K562 (cell line): ENCODE measurements around the gene ARHGEF3. TPM values are rescaled to one million over a fixed set of nuclear protein-coding genes. Genes with fewer than 3 reads are reported as not detected.

Experiments
- ATAC-seq: fragments of 200-7000 bp; cut with Tn5 transposase; 3 replicates; pipeline ENCODE4 v1.9.1; 2020; ENCODE audit warnings: moderate library complexity
- BruUV-seq: library from RNA; stranded (reverse); fragments of 400-500 nt; replicated peaks from 2 replicates; lab custom pipeline; 2021; lab: Mats Ljungman, UMichigan
- CTCF ChIA-PET: fragments of 300-600 bp; formaldehyde crosslinking; extraction: SDS; loops from one replicate; lab custom pipeline; 2021; ENCODE audit warnings: low intra/inter-chr PET ratio; lab: Yijun Ruan, JAX
- POLR2A ChIA-PET: fragments of 300-600, 350-650 bp; sonication (Branson Sonifier 250); formaldehyde crosslinking; extraction: SDS; loops from one replicate; lab custom pipeline; 2021; ENCODE audit warnings: antibody characterized with exemption, inconsistent platforms; lab: Yijun Ruan, JAX
- DNase-seq, 4 experiments: peaks; one replicate each; pipeline versions ENCODE4 v3.0.0 to v3.0.0-alpha.2; 2011 to 2018; ENCODE audit warnings: low spot score in 3 of 4, mixed read lengths in 3 of 4; ENCODE audit errors: extremely low read depth in 1 of 4
- FAIRE-seq: peaks from 2 replicates; lab custom pipeline; 2011; peaks lifted over from hg19 to GRCh38; lab: Jason Lieb, UNC
- H2AFZ ChIP-seq: 2 replicates; pipeline ENCODE4 v1.6.0; 2011; ENCODE audit warnings: low read depth, low read length, control low read depth, inconsistent platforms
- H3K27ac ChIP-seq: fragments of 200-600 bp; 3 replicates; pipeline ENCODE4 v1.8.0; 2011; ENCODE audit warnings: low read depth, mild to moderate bottlenecking, control low read depth, inconsistent platforms, low read length, moderate library complexity, mixed read lengths; ENCODE audit errors: extremely low read depth
- H3K27me3 ChIP-seq, 2 experiments: fragments of 300-600 bp in 1 of 2; 2 replicates in 1 of 2; 3 replicates in 1 of 2; pipeline versions ENCODE4 v1.6.0 to v1.8.0; 2011; ENCODE audit warnings: inconsistent platforms in 2 of 2, low read length in 2 of 2, mild to moderate bottlenecking in 1 of 2, mixed read lengths in 1 of 2, moderate library complexity in 1 of 2; ENCODE audit not compliant: control insufficient read depth in 2 of 2, insufficient read depth in 2 of 2
- H3K36me3 ChIP-seq: fragments of 300-600 bp; 3 replicates; pipeline ENCODE4 v1.8.0; 2011; ENCODE audit warnings: mild to moderate bottlenecking, low read length, inconsistent platforms; ENCODE audit not compliant: control insufficient read depth, insufficient read depth
- H3K4me1 ChIP-seq, 2 experiments: fragments of 200-600 bp in 1 of 2; replicated peaks in 1 of 2; 2 replicates in 1 of 2; 3 replicates in 1 of 2; pipeline versions ENCODE4 v1.5.1 to v1.8.0; 2011; ENCODE audit warnings: inconsistent platforms in 2 of 2, low read length in 2 of 2, mild to moderate bottlenecking in 1 of 2, mixed read lengths in 1 of 2, moderate library complexity in 1 of 2; ENCODE audit not compliant: control insufficient read depth in 2 of 2, insufficient read depth in 2 of 2
- H3K4me2 ChIP-seq: 2 replicates; pipeline ENCODE4 v1.6.1; 2011; ENCODE audit warnings: low read length, control low read depth, inconsistent platforms, mixed read lengths; ENCODE audit not compliant: insufficient read depth
- H3K4me3 ChIP-seq: fragments of 200-600 bp; sonication (generic), shearing (Covaris generic); 2 replicates; pipeline ENCODE4 v1.5.1; 2016; ENCODE audit warnings: control low read depth, inconsistent platforms
- H3K79me2 ChIP-seq: fragments of 200-600 bp; 3 replicates; pipeline ENCODE4 v1.8.0; 2011; ENCODE audit warnings: low read length, inconsistent platforms; ENCODE audit not compliant: control insufficient read depth, insufficient read depth
- H3K9ac ChIP-seq, 2 experiments: 2 replicates each; pipeline versions ENCODE4 v1.6.0 to v1.6.1; 2011; ENCODE audit warnings: low read depth in 2 of 2, low read length in 2 of 2, control low read depth in 1 of 2, inconsistent platforms in 1 of 2, mild to moderate bottlenecking in 1 of 2, mixed read lengths in 1 of 2; ENCODE audit not compliant: insufficient read depth in 1 of 2
- H3K9me1 ChIP-seq: one replicate; pipeline ENCODE4 v1.6.0; 2011; ENCODE audit warnings: inconsistent platforms, mild to moderate bottlenecking, low read length, moderate library complexity; ENCODE audit not compliant: control insufficient read depth, insufficient read depth
- H3K9me3 ChIP-seq: replicated peaks from 2 replicates; pipeline ENCODE4 v1.5.1; 2011; ENCODE audit warnings: low read depth, low read length, inconsistent platforms; ENCODE audit not compliant: control insufficient read depth, insufficient read depth
- H4K20me1 ChIP-seq: replicated peaks from 2 replicates; pipeline ENCODE4 v1.6.1; 2011; ENCODE audit warnings: low read length, inconsistent platforms, mixed read lengths; ENCODE audit not compliant: control insufficient read depth, insufficient read depth
- C11orf30 ChIP-seq: fragments of 450-650 bp; IDR thresholded peaks from 2 replicates; pipeline ENCODE4 v1.6.1; 2016; ENCODE audit warnings: low read depth, mild to moderate bottlenecking
- FOS ChIP-seq: IDR thresholded peaks from 3 replicates; pipeline ENCODE4 v1.6.1; 2011; ENCODE audit not compliant: insufficient read length; ENCODE audit errors: extremely low read depth
- FOXP4 ChIP-seq: sonication (generic); formaldehyde crosslinking; IDR thresholded peaks from 2 replicates; pipeline ENCODE4 v1.8.0; 2022; ENCODE audit warnings: mild to moderate bottlenecking, missing genetic modification reagents, borderline replicate concordance
- GABPB2 ChIP-seq: fragments of 250-450 bp; sonication (Bioruptor Pico); conservative IDR thresholded peaks from 2 replicates; pipeline ENCODE4 v1.5.1; 2021; ENCODE audit warnings: mild to moderate bottlenecking
- HINFP ChIP-seq: fragments of 450-650 bp; conservative IDR thresholded peaks from 2 replicates; pipeline ENCODE4 v1.6.1; 2016; ENCODE audit warnings: missing genetic modification characterization, low read depth, mild to moderate bottlenecking, control low read depth, missing compliant biosample characterization
- KDM5B ChIP-seq: fragments of 200-600 bp; sonication (generic); IDR thresholded peaks from 2 replicates; pipeline ENCODE4 v1.6.1; 2012; ENCODE audit warnings: low read depth, mild to moderate bottlenecking, moderate library complexity, low read length, control low read depth, inconsistent platforms; ENCODE audit not compliant: insufficient replicate concordance
- NFYB ChIP-seq: IDR thresholded peaks from 2 replicates; pipeline ENCODE4 v1.6.1; 2011; ENCODE audit warnings: mild to moderate bottlenecking, moderate library complexity; ENCODE audit not compliant: insufficient read length; ENCODE audit errors: extremely low read depth
- RBM14 ChIP-seq: fragments of 200-400 bp; formaldehyde crosslinking; IDR thresholded peaks from 2 replicates; pipeline ENCODE4 v1.6.1; 2018; ENCODE audit warnings: low read depth, mild to moderate bottlenecking, low read length, moderate library complexity, borderline replicate concordance; ENCODE audit not compliant: insufficient read depth
- RCOR1 ChIP-seq, 2 experiments: IDR thresholded peaks; 2 replicates each; pipeline ENCODE4 v1.6.1; 2012; ENCODE audit warnings: low read depth in 2 of 2, low read length in 2 of 2, borderline replicate concordance in 1 of 2, improper control_type of control experiment in 1 of 2
- SMC3 ChIP-seq: conservative IDR thresholded peaks from 2 replicates; pipeline ENCODE4 v1.6.1; 2011; ENCODE audit warnings: low read depth, low read length, improper control_type of control experiment; ENCODE audit not compliant: insufficient read depth
- STAG1 ChIP-seq: sonication (generic); formaldehyde crosslinking; IDR thresholded peaks from 2 replicates; pipeline ENCODE4 v1.5.0; 2020; ENCODE audit warnings: missing genetic modification reagents, borderline replicate concordance
- ZBED1 ChIP-seq: IDR thresholded peaks from 2 replicates; pipeline ENCODE4 v1.6.1; 2014
- ZBTB17 ChIP-seq: fragments of 450-650 bp; formaldehyde crosslinking; IDR thresholded peaks from 2 replicates; pipeline ENCODE4 v1.4.0; 2020; ENCODE audit warnings: mild to moderate bottlenecking
- ZBTB9 ChIP-seq: fragments of 450-650 bp; formaldehyde crosslinking; IDR thresholded peaks from 2 replicates; pipeline ENCODE4 v1.4.0; 2020; ENCODE audit warnings: mild to moderate bottlenecking, moderate library complexity
- ZNF232 ChIP-seq: sonication (generic); formaldehyde crosslinking; IDR thresholded peaks from 2 replicates; pipeline ENCODE4 v1.8.0; 2022; ENCODE audit warnings: mild to moderate bottlenecking, missing genetic modification reagents
- ZNF444 ChIP-seq: fragments of 250-450 bp; sonication (Bioruptor Pico); IDR thresholded peaks from 2 replicates; pipeline ENCODE4 v1.4.0; 2020; ENCODE audit warnings: mild to moderate bottlenecking, moderate library complexity
- ZNF785 ChIP-seq: fragments of 250-450 bp; sonication (Bioruptor Pico); IDR thresholded peaks from 2 replicates; pipeline ENCODE4 v1.4.0; 2020; ENCODE audit warnings: mild to moderate bottlenecking
- WGBS: fragments of 100-300 bp; shearing (Covaris generic); methylation state at CpG from one replicate; pipeline ENCODE4 v1.1.6; 2016; ENCODE audit warnings: low coverage, mixed read lengths; ENCODE audit not compliant: insufficient coverage; ENCODE audit errors: missing lambda C conversion rate; 5-methylcytosine and 5-hydroxymethylcytosine counted together
- in situ Hi-C: fragments of 300-500 bp; cut with MboI; formaldehyde crosslinking; loops from 4 replicates; pipeline ENCODE4 v1.15.0; 2018; ENCODE audit warnings: inconsistent platforms, mixed read lengths
- intact Hi-C: fragments of 100-400 bp; cut with micrococcal nuclease; formaldehyde crosslinking; loops from 2 replicates; pipeline ENCODE4 v1.14.2; 2022
- polyA plus RNA-seq, 8 experiments: library from polyadenylated mRNA; depleted of rRNA in 4 of 8; stranded (reverse) in 5 of 8; unstranded in 3 of 8; fragments of >200 nt; fragmentation: Nextera tagmentation in 2 of 8; fragmentation: Illumina TruSeq in 1 of 8; extraction: Ambion mirVana in 2 of 8; extraction: Trizol in 1 of 8; gene quantifications; 2 replicates each; pipeline versions ENCODE4 v1.2.1 to v1.2.3, GENCODE V29; 2011 to 2014; ENCODE audit warnings: inconsistent platforms in 1 of 8, missing spikeins in 1 of 8
- total RNA-seq, 7 experiments: library from RNA; depleted of rRNA in 6 of 7; stranded (reverse); fragments of >200 nt in 6 of 7; fragmentation: Illumina TruSeq in 2 of 7; extraction: Trizol in 2 of 7; gene quantifications; 2 replicates each; pipeline versions ENCODE4 v1.2.1 to v1.2.3, GENCODE V29; 2011 to 2021; ENCODE audit warnings: low replicate concordance in 1 of 7

ARHGEF3 gene
- total and polyA plus RNA-seq, 9 of the 15 experiments (the other 6 are each of a cell fraction or from before 2014, with no cell fraction given), result 0.77 to 2.7 (median 1.4) TPM

GRCh38 chr3:56838448-56838847, 36.7 kb upstream of the ARHGEF3 start:
- DNase-seq, result peak in 1 of 4 experiments; percentile 24
- H2AFZ ChIP-seq, result no peak overlapping the region
- no peaks in the 10 kb centered on the region; a peak in 1 of 5 replicates for H3K4me1 ChIP-seq
- no peaks in the 10 kb centered on the region for H3K79me2 ChIP-seq
- no peak overlapping the region for H3K9ac ChIP-seq
- WGBS, result 0% methylated on average over 3 of the region's 4 CpGs
- BruUV-seq, result no TSS peak
- H3K9me1 ChIP-seq, result no peaks in the 10 kb centered on the region
- no peak for TF ChIP-seq FOS
- no peak for TF ChIP-seq ZNF785 (CRISPR knock-in tag)
- TF ChIP-seq ZNF232 (CRISPR knock-in tag), result no peak
- no peak for TF ChIP-seq STAG1 (CRISPR knock-in tag)
- TF ChIP-seq SMC3, result no peak
- no peak for TF ChIP-seq ZBED1
- no peak for TF ChIP-seq GABPB2 (CRISPR knock-in tag)
- no peak for TF ChIP-seq RBM14
- TF ChIP-seq KDM5B, result no peak
- TF ChIP-seq C11orf30, result no peak
- no peak for TF ChIP-seq FOXP4
- TF ChIP-seq RCOR1 (IDR thresholded peaks at IDR 0.05; ENCODE audit: borderline replicate concordance in 1 of 2, low read depth in 2 of 2, low read length in 2 of 2), result no peak
- no peak for TF ChIP-seq ZNF444 (CRISPR knock-in tag)
- no peak for TF ChIP-seq ZBTB9 (CRISPR knock-in tag)
- TF ChIP-seq HINFP (tag), result no peak
- TF ChIP-seq ZBTB17 (CRISPR knock-in tag), result no peak
- TF ChIP-seq NFYB, result no peak
- TF ChIP-seq, all 486 proteins: peak for 0
- Histone ChIP-seq H3K4me3 (no peak overlapping the region), H4K20me1 (no peaks in the 10 kb centered on the region), H3K36me3 (no peaks in the 10 kb centered on the region), H3K9me3 (no peaks in the 10 kb centered on the region), H3K4me2 (no peak overlapping the region), H3K27me3 (no peaks in the 10 kb centered on the region), H3K27ac (no peak overlapping the region)
- FAIRE-seq, result no peak
- ChIA-PET POLR2A (no interaction called here), CTCF (no interaction called here)
- in situ Hi-C loops, result no loop called here
- ATAC-seq, result no peak
- intact Hi-C loops, result no loop called here
